HG03521 (cell line): ENCODE results near the gene CTNNA1.

Experiments used
- ATAC-seq: cut with Tn5 transposase; IDR thresholded peaks from one replicate; pipeline ENCODE4 v1.9.1; 2021; ENCODE audit warnings: mild to moderate bottlenecking, moderate library complexity; ENCODE audit not compliant: unreplicated experiment

Gene CTNNA1

DNA sequence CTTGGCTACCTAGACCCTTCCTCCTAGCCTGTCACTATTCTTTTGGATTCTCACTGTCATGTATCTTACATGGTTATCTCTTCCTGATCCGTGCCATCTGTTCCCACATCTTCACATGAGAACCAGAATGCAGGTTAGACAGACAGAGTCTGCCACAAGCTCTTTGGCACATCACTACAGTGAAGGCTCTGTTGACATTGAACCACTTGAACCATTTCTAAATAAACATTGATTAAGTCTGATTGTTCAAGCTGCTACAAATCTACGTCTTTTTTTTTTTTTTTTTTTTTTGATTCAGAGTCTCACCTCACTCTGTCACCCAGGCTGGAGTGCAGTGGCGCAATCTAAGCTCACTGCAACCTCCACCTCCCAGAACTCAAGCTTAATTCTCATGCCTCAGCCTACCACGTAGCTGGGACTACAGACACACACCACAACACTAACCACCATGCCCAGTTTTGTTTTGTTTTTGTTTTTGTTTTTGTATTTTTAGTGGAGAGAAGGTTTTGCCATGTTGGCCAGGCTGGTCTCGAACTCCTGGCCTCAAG lies 207.0 kb downstream of the CTNNA1 start:
- ATAC-seq, result no peak

DNA sequence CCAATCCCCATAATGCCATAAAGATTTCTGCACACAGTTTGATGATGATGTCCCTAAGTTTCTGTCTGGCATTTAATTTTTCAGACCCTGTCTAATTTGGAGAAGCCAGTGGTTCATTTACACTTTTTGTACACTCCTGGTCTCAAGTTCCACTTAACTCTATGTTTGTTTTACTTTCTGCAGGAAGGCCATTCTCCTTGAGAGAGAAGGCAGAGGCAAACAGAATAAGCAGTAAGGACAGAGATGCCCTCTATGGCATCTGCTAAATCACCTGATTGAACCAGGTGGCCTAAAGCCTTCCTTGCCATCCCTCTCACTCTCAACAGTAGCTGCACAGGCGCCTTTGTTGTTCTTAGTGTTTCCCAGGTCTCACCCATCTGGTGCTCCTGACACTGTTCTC lies 208.0 kb downstream of the CTNNA1 start:
- ATAC-seq, result no peak

DNA sequence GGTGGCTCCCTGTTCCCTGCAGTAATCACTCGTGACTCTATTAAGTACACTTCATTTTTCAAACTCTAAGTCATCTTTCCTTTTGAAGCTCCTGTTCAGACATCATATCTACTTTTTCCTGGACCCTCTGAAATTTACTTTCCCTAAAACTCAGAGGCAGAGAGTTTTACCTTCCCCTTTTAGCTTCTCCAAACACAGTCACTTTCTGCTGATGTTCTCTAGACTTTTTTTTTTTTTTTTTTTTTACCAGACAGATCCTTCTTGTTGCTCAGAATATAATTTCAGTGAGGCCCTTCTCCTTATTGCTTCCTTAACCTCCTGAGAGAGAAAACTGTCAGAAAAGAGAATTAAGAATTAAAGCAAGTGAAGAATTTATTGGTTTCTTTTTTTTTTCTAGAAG lies 208.5 kb downstream of the CTNNA1 start:
- no peak for ATAC-seq

DNA sequence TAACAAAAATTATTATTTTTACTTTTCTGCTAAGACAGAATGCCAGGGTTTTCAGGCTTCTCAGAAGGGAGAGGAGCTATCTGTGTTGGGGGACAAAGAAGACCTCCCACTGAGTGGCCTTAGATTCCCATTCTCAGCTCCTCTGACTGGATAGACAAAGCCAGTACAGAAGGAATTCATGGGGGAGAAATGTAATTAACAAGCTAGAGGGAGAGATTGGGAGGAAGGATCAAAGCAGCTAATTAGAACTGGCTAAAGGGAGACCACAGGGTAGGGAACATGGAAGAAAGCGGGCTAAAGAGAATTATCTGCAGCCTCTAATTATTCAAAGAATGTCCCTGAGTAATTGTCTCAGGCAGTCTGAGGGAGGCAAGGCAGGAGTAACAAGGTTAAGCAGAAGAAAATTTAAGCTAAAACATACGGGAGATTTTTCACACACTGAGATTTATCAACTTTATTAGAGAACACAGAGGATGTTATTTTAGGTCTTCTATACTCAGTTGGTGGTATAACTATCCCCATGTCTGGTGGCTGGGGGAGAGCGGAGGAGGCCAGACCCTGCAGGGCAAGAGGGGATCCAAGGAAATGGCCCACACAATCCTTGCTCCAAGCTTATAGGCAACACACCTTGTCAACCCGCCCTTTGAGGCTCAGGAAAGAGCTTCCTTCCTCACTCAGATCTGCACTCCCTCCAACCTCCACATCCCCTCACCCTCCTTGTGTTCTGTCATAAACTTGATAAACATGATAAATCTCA lies 209.6 kb downstream of the CTNNA1 start:
- no peak for ATAC-seq

DNA sequence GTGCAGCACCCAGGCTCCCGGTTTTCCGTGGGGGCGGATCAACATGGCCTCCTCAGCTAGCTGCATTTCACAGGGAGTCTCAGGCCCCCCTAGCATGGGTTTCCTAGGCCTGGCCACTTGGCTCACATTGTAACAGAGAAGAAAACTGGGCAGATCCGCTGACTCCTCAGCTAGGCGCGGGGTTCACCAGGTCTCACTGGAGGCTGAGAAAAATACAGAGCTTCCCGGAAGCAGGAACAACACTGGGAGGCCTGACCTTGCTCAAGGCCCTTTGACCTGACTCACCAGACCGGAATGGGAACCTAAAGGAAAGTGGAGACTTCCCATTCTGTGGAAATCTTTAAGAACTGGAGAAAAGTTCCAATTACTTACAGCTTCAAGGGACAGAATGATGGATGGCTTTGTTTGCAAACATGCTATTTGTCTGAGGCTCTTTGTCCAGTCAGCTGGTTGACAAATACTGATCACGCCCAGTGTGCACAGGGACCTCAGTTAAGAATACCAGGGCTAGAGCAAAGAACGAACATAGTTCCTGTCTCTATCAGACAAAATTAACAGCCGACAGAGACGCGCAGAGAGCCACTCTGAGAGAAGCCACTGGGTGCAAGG lies 210.6 kb downstream of the CTNNA1 start:
- no peak for ATAC-seq

DNA sequence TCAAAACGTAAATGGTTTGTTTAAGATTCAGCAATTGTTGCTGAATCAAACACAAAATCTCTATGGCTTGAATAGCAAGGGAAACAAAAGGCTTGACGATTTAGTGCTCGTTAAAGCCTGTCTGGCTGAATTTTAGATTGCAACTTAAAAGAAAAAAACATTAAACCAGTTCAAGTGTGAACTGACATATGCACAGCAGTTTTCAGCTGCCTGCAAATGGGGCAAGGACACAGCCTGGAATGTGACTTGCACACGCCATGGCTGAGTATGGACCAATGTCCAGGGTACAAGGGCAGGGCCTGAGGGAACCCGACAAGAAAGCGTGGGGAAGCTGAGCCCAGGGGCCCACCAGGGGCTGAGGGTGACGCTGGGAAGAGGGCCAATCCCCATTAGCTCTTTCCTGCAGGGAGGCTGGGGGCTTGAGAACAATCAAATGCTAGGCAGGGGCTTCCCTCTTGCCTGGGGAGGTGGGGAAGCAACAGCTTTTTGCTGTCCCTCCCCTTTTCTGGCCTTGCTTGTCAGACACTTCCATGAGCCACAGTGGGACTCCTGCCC lies 211.5 kb downstream of the CTNNA1 start:
- no peak for ATAC-seq

DNA sequence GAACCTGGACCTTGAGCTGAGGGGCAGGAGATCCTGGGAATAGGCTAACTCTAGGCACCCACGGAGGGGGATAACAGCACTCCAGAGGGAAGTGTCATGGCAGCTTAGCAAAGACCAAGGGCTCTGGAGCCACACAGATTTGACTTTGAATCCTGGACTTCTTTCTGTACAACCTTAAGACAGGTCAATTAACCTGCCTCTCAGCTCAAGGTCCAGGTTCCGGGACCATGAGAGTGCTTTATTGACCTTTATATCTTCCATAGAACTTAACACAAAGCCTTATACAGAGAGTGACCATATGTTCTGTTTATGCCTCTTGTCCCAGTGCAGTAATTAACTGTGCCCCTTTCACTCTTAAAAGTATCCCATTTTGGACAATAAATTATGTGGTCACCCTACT lies 212.4 kb downstream of the CTNNA1 start:
- ATAC-seq, result no peak

DNA sequence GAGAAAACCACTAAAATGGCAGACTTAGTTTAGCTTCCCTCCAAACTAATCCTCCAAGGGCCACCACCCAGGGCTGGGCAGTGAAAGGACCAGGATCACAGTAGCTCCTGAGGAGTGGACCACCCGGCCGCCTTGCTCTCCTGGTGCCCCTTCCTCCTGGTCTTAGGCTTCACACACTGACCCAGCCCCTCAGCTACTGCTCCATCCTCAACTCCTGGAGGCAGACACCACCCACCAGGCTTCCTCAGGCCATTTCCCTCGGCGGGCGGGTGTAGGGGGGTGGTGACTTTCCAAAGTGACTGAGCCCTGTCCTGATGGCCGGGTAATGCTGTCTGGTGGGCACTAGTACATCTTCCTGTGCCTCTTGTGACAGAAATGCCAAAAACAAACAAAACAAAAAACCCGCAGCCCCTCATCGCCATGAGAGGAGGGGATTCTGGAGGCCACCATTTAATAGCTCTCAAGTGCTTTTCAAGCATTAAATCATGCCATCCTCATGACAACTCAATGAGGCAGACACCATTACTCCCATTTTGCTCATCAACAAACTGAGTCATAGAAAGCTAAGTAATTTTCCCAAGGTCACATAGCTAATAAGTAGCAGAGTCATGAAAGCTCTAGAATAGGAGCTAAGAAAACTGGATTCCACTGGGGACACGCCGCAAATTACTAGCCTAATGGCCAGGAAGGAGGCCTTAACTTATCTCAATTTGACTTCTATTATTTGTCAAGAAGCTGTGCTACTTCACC lies 213.2 kb downstream of the CTNNA1 start:
- no peak for ATAC-seq

DNA sequence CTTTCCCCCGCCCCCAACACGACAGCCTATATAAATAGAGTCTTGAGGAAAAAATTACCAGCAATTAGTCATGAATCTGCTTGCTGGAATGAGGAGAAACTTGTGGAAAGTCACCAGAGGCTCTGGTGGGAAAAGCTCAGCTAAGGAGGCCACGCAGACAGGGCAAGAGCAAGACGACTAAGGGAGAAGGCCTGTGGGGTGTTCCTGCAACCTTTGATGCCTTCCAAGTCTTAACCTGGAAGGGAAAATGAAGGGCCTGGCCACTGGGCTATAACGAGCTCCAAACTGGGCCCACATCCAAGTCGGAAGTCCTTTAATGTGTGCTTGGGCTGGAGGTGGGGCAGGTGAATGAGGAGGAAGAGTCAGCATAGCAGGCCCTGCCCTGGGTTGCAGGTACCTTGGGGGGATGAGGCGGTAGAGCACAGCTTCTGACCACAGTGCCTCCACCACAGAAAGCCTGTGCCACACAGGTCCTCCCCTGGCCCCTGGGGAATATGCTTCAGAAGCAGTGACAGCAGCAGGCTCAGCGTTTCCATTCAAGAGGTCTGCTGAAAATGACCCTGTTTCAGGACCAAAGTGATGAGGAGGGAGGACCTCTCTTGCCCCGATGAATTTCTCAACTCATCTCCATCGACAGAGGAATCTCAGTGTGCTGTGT lies 214.7 kb downstream of the CTNNA1 start:
- ATAC-seq, result no peak

DNA sequence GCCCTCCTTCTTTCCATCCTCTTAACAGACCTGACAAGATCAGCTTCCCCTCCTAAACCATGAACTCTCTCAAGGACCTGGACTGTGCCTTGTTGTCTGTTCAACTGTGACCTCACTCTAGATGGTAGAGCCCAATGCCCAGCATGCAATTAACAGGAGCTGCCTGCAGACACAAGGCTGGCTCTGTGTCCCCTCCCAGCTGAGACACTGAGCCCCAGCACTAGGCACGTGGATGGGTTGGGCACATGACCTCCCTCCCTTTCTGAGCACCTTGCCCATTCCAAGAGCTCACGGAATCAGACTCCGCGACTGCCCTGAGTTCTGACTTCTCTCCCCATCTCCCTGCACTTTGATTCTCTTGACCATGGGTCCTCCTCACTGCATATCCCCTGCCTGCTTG lies 215.4 kb downstream of the CTNNA1 start:
- no peak for ATAC-seq

DNA sequence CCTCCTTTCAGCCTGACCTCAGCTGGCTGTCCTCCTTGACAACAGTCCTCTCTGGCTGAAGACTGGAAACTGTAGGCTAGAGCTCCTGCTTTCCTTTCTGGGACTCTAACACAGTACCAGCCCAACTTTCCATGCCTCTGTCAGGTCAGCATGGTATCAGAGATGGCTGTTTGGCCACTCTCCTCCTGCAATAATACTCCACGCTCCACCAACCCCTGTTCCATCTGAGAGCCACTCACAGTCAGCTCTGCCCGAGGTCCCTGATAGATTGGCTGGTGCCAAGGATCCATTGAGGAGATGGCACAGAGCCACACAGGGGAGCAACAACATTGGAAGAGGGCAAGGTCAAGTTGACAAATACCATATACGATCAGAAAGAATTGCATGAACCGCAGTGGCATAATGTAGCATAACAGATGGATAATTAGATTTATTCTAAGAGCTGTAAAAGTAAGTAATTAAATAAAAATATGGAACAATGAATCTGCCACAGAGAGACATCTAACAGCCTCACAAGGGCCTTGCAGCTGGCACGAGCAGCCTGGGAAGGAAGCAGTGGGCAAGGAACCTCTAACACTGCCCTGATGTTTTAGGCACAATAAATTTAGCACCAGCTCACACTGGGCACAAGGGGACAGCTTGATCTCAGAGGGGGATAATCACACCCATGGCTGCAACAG lies 216.2 kb downstream of the CTNNA1 start:
- no peak for ATAC-seq

DNA sequence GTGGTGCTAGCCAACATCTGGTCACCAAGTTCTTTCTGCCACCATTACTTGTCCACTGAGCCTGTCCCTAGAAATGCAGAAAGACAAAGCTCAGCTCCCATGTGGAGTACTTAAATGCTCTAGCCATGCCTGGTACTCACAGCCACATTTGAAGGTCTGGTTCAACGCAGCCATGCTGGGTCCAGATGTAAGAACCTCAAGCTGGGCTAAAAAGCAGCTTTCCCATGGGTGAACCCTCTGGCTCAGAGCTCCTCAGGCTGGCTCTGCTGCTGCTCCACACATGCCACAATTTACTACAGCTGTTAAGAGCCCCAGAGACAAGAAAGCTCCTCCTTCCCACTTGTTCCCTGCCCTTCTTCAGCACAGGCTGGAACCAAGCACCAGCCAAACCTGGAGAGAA lies 219.0 kb downstream of the CTNNA1 start:
- no peak for ATAC-seq

DNA sequence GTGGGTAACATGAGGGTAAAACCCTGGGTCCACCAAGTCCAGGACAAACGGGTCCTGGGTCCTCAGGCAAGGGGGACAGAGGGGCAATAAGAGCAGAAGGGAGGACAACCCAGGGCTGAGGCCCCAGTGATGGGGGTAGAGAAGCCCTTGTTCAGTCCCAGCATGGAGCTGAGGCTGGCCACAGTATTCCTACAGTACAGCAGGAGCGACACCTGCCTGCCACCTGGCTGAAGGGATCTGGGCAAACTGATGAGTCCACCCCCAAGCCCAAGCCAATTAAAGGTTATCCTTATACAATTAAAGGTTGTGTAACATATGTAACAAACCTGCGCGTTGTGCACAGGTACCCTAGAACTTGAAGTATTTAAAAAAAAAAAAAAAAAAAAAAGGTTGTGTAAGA lies 219.6 kb downstream of the CTNNA1 start:
- ATAC-seq, result no peak

DNA sequence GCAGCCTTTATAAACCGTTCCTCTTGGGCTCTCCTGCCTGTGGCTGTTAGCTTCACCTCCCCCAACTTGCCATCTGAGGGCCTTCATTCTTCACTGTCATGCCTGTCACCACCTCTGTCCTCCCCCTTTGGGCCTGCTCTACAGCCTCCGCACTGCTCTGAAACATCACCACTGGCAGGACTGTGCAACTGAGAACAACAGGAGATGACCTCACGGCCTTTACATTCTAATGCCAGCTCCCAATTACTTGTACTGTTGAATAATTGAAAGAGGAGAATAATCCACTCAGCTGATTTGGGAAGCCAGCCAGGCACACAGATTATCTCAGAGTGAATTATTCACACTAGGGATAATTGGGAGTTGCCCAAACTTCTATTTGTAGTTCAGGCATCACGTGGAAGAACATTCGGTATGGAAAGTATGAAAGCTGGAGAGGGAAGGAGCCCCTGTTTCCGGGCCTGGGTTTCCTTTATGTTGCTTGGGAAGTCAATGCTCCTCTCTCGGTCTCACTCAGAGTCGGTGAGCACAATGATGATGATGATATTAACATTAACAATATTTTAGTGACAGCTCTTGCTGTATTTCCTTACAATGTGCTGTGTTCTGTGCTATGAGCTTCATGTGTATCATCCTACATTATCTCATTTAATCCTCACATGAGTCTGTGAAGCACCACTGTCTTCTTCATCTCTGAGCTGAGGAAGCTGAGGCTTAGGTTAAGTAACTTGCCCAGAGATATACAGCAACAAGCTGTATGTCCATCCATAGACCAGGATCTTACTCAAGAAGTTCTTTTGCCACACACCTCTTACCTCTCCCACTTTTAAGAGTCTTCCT lies 221.2 kb downstream of the CTNNA1 start:
- no peak for ATAC-seq

DNA sequence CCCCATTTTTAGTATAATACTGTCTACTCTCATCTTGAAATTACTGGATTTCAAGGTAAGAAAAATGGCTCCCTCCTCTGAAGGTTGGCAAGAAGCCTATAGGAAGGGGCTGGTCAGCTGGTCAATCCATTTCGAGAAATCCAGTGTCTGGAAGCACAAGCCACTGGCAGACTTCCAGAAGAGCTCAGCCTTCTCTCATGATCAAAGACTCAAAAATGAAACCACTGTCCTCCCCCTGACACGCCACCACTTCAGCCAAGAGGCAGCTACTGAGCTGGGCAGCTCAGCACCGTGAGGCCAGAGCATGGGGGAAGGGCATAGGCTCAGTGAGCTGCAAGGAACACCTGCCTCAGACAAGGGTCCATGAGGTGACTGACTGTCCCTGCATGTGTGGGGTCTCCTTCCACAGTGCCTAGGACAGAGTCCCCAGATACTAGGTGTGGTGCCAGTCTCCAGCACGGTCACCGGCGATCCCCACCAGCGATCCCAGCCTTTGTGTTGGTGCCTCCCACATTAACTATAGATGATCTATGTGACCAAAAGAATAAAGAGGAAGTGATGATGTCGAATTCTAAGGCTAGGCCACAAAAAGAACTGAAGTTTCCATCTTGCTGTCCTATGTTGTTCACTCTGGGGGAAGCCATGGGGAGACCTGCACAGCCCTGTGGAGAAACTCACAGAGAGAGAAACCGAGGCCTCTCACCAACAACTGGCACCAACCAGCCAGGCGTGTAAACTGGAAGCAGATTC lies 222.0 kb downstream of the CTNNA1 start:
- ATAC-seq, result no peak

DNA sequence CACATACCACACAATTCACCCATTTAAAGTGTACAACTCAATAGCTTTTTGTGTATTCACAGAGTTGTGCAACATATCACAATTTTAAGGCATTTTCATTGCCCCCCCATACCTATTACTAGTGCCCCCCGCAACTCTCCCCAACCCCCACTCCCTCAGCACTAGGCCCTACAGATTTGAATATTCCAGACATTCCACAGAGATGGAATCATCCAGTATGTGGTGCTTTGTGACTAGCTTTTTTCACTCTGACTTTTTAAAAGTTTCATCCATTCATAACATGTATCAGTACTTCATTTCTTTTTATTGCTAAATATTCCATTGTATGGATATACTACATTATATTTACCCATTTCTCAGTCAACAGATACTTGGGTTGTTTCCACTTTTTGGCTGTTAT lies 224.9 kb downstream of the CTNNA1 start:
- ATAC-seq, result no peak

DNA sequence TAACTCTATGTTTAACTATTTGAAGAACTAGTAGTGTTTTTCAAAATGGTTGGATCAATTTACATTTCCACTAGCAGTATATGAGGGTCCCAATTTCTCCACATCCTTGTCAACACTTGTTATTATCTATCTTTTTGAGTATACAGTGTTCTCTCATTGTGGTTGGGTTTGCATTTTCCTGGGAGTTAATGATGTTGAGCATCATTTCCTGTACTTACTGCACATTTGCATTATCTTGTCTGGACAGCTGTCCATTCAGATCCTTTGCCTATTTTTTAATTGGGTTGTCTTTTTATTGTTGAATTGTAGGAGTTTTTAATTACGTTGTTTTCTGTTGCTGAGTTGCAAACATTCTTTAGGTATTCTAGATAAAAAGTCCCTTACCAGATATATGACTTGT lies 225.4 kb downstream of the CTNNA1 start:
- ATAC-seq, result no peak

DNA sequence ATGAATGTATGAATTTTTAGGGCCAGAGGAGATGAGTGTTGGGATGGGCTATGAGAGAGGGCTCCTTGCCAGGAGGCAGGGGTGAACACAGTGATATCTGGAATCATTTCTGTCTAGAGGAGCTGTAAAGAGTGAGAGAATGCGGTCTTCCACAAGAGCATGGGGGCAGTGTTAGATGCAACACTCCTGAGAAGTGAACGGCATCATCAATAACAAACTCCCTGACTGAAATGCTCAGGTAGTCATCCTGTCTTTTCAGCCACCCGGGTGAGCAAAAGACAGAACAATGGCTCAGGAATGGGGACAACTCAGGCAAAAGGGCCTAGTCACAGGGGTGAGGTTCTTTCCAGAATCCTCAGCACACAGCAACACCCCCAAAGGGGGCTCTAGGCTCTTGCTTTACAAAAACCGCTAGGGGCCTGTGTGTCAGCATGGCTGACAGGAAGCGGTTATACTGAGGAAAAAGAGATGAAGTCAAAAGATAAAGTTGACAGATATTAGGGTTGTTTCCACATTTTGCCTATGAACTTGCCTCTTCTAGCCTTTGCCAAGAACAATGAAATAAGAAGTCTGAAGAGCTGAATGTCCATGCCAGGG lies 226.6 kb downstream of the CTNNA1 start:
- ATAC-seq, result no peak
